ENCODE results near the gene ZNF738.
"Not testable (repeated sequence)": the region's sequence is repeated elsewhere in the genome, so short reads cannot be mapped to it uniquely, and the experiment has no call there.

Gene ZNF738

GRCh38 chr19:21358768-21359451, at the start of gene ZNF738:
Gene ZNF738 (plus strand): TSS chr19:21359000. CDS start chr19:21359141, 141 bp downstream.
- Mint-ChIP-seq H3K4me1 (ENCODE audit: low read depth) (peaks cover 6% of the 10 kb centered on the region), H3K9me3 (peaks cover 27% of the 10 kb centered on the region), H3K27me3 (ENCODE audit: low read depth) (no peaks in the 10 kb centered on the region), H3K4me3 (peak within 1 kb of the TSS; percentile 95), H3K27ac (peak within 1 kb of the TSS; percentile 94), H3K36me3 (ENCODE audit: low read depth) (peaks cover 26% of the 10 kb centered on the region)

- peaks cover 47% of the 10 kb centered on the region for H3K9me3 Mint-ChIP-seq
- peaks cover 65% of the 10 kb centered on the region for H3K36me3 Mint-ChIP-seq (ENCODE audit: low read depth)
- not testable (repeated sequence) for H3K27me3 Mint-ChIP-seq (ENCODE audit: low read depth); H3K4me1 Mint-ChIP-seq (ENCODE audit: low read depth); H3K4me3 Mint-ChIP-seq; H3K27ac Mint-ChIP-seq
Measured at GRCh38 chr19:21312807-21313206, 46.0 kb upstream of the ZNF738 start.

- no peak overlapping the region for H3K27ac Mint-ChIP-seq
- H3K4me3 Mint-ChIP-seq = no peak overlapping the region
- no peaks in the 10 kb centered on the region for H3K4me1 Mint-ChIP-seq (ENCODE audit: low read depth)
- H3K9me3 Mint-ChIP-seq = peaks cover 48% of the 10 kb centered on the region
- peaks cover 65% of the 10 kb centered on the region for H3K36me3 Mint-ChIP-seq (ENCODE audit: low read depth)
- H3K27me3 Mint-ChIP-seq (ENCODE audit: low read depth) = no peaks in the 10 kb centered on the region
Measured at GRCh38 chr19:21314676-21315075, 44.1 kb upstream of the ZNF738 start.

GRCh38 chr19:21317821-21318220, 41.0 kb upstream of the ZNF738 start:
- peaks cover 45% of the 10 kb centered on the region for H3K9me3 Mint-ChIP-seq
- H3K4me3 Mint-ChIP-seq = no peak overlapping the region
- H3K4me1 Mint-ChIP-seq (ENCODE audit: low read depth) = peaks cover 1% of the 10 kb centered on the region
- H3K36me3 Mint-ChIP-seq (ENCODE audit: low read depth) = peaks cover 71% of the 10 kb centered on the region
- H3K27ac Mint-ChIP-seq = no peak overlapping the region
- no peaks in the 10 kb centered on the region for H3K27me3 Mint-ChIP-seq (ENCODE audit: low read depth)

GRCh38 chr19:21321134-21321533, 37.7 kb upstream of the ZNF738 start:
- H3K36me3 Mint-ChIP-seq (ENCODE audit: low read depth) = peaks cover 80% of the 10 kb centered on the region
- H3K9me3 Mint-ChIP-seq = peaks cover 57% of the 10 kb centered on the region
- no peaks in the 10 kb centered on the region for H3K27me3 Mint-ChIP-seq (ENCODE audit: low read depth)
- peaks cover 9% of the 10 kb centered on the region for H3K4me1 Mint-ChIP-seq (ENCODE audit: low read depth)
- no peak overlapping the region for H3K4me3 Mint-ChIP-seq
- no peak overlapping the region for H3K27ac Mint-ChIP-seq

GRCh38 chr19:21321996-21322395, 36.8 kb upstream of the ZNF738 start:
- Mint-ChIP-seq H3K27ac (no peak overlapping the region), H3K4me3 (no peak overlapping the region), H3K27me3 (ENCODE audit: low read depth) (no peaks in the 10 kb centered on the region), H3K9me3 (peaks cover 60% of the 10 kb centered on the region), H3K4me1 (ENCODE audit: low read depth) (peaks cover 13% of the 10 kb centered on the region), H3K36me3 (ENCODE audit: low read depth) (peaks cover 85% of the 10 kb centered on the region)

GRCh38 chr19:21322528-21322927, 36.3 kb upstream of the ZNF738 start:
- Mint-ChIP-seq H3K27ac (no peak overlapping the region), H3K4me3 (no peak overlapping the region), H3K36me3 (ENCODE audit: low read depth) (peaks cover 82% of the 10 kb centered on the region), H3K9me3 (peaks cover 55% of the 10 kb centered on the region), H3K4me1 (ENCODE audit: low read depth) (peaks cover 14% of the 10 kb centered on the region), H3K27me3 (ENCODE audit: low read depth) (no peaks in the 10 kb centered on the region)

GRCh38 chr19:21323000-21323399, 35.8 kb upstream of the ZNF738 start:
- Mint-ChIP-seq H3K27me3 (ENCODE audit: low read depth) (no peaks in the 10 kb centered on the region), H3K9me3 (peaks cover 50% of the 10 kb centered on the region), H3K4me1 (ENCODE audit: low read depth) (peaks cover 19% of the 10 kb centered on the region), H3K27ac (no peak overlapping the region), H3K36me3 (ENCODE audit: low read depth) (peaks cover 82% of the 10 kb centered on the region), H3K4me3 (no peak overlapping the region)

- Mint-ChIP-seq H3K4me3 (peak overlapping the region; percentile 48), H3K27ac (no peak overlapping the region), H3K9me3 (peaks cover 42% of the 10 kb centered on the region), H3K36me3 (ENCODE audit: low read depth) (peaks cover 64% of the 10 kb centered on the region), H3K27me3 (ENCODE audit: low read depth) (no peaks in the 10 kb centered on the region), H3K4me1 (ENCODE audit: low read depth) (peaks cover 24% of the 10 kb centered on the region)
Measured at GRCh38 chr19:21326169-21326568, 32.6 kb upstream of the ZNF738 start.

- H3K36me3 Mint-ChIP-seq (ENCODE audit: low read depth) = peaks cover 43% of the 10 kb centered on the region
- H3K4me3 Mint-ChIP-seq = peak overlapping the region; percentile 98
- H3K27ac Mint-ChIP-seq = peak overlapping the region; percentile 99
- peaks cover 36% of the 10 kb centered on the region for H3K9me3 Mint-ChIP-seq
- H3K27me3 Mint-ChIP-seq (ENCODE audit: low read depth) = no peaks in the 10 kb centered on the region
- peaks cover 24% of the 10 kb centered on the region for H3K4me1 Mint-ChIP-seq (ENCODE audit: low read depth)
Measured at GRCh38 chr19:21328406-21328805, 30.4 kb upstream of the ZNF738 start.

- H3K27ac Mint-ChIP-seq = peak within 1 kb of the TSS; percentile 99
- peaks cover 33% of the 10 kb centered on the region for H3K9me3 Mint-ChIP-seq
- H3K36me3 Mint-ChIP-seq (ENCODE audit: low read depth) = peaks cover 37% of the 10 kb centered on the region
- H3K27me3 Mint-ChIP-seq (ENCODE audit: low read depth) = no peaks in the 10 kb centered on the region
- H3K4me3 Mint-ChIP-seq = peak within 1 kb of the TSS; percentile 98
- peaks cover 24% of the 10 kb centered on the region for H3K4me1 Mint-ChIP-seq (ENCODE audit: low read depth)
Measured at GRCh38 chr19:21328885-21329605, 29.8 kb upstream of the ZNF738 start, which contains the start of gene ZNF708. Gene ZNF708 (minus strand): TSS chr19:21329410. CDS start chr19:21329212, 198 bp downstream.

- Mint-ChIP-seq H3K4me1 (ENCODE audit: low read depth) (no peaks in the 10 kb centered on the region), H3K27me3 (ENCODE audit: low read depth) (no peaks in the 10 kb centered on the region), H3K36me3 (ENCODE audit: low read depth) (peaks cover 3% of the 10 kb centered on the region), H3K9me3 (peaks cover 54% of the 10 kb centered on the region), H3K4me3 (no peak overlapping the region), H3K27ac (no peak overlapping the region)
Measured at GRCh38 chr19:21335721-21336120, 23.1 kb upstream of the ZNF738 start.

- not testable (repeated sequence) for H3K4me3 Mint-ChIP-seq; H3K27ac Mint-ChIP-seq; H3K27me3 Mint-ChIP-seq (ENCODE audit: low read depth); H3K4me1 Mint-ChIP-seq (ENCODE audit: low read depth); H3K36me3 Mint-ChIP-seq (ENCODE audit: low read depth)
- H3K9me3 Mint-ChIP-seq = peaks cover 47% of the 10 kb centered on the region
Measured at GRCh38 chr19:21344841-21345240, 14.0 kb upstream of the ZNF738 start.

GRCh38 chr19:21352830-21353229, 6.0 kb upstream of the ZNF738 start:
- Mint-ChIP-seq H3K4me3 (no peak overlapping the region), H3K4me1 (ENCODE audit: low read depth) (no peaks in the 10 kb centered on the region), H3K27me3 (ENCODE audit: low read depth) (no peaks in the 10 kb centered on the region), H3K9me3 (peaks cover 54% of the 10 kb centered on the region), H3K27ac (no peak overlapping the region), H3K36me3 (ENCODE audit: low read depth) (peaks cover 1% of the 10 kb centered on the region)

GRCh38 chr19:21362291-21362690, 3.5 kb downstream of the ZNF738 start:
- Mint-ChIP-seq H3K36me3 (ENCODE audit: low read depth) (peaks cover 53% of the 10 kb centered on the region), H3K27ac (no peak overlapping the region), H3K4me3 (no peak overlapping the region), H3K9me3 (peaks cover 21% of the 10 kb centered on the region), H3K27me3 (ENCODE audit: low read depth) (no peaks in the 10 kb centered on the region), H3K4me1 (ENCODE audit: low read depth) (peaks cover 6% of the 10 kb centered on the region)
